Ectodermal cell (in vitro differentiated cells): ENCODE measurements around the gene CYB5R2.

Experiments
- H3K27ac ChIP-seq: 2 replicates; pipeline ENCODE4 v1.7.0; 2013; ENCODE audit warnings: mild to moderate bottlenecking, low read depth, low read length; ENCODE audit not compliant: insufficient read depth, poor library complexity, severe bottlenecking
- H3K27me3 ChIP-seq: 2 replicates; pipeline ENCODE4 v1.7.0; 2013; ENCODE audit warnings: mild to moderate bottlenecking, low read length; ENCODE audit not compliant: insufficient read depth, control insufficient read depth, poor library complexity, severe bottlenecking
- H3K36me3 ChIP-seq: one replicate; pipeline ENCODE4 v1.7.0; 2013; ENCODE audit warnings: low read length; ENCODE audit not compliant: control insufficient read depth, insufficient read depth
- H3K4me1 ChIP-seq: one replicate; pipeline ENCODE4 v1.7.0; 2013; ENCODE audit warnings: low read length; ENCODE audit not compliant: control insufficient read depth, insufficient read depth
- H3K4me3 ChIP-seq: 2 replicates; pipeline ENCODE4 v1.7.0; 2013; ENCODE audit warnings: low read depth, low read length, control low read depth; ENCODE audit not compliant: insufficient read depth
- H3K9me3 ChIP-seq: 2 replicates; pipeline ENCODE4 v1.7.0; 2013; ENCODE audit warnings: mild to moderate bottlenecking, low read length, moderate library complexity; ENCODE audit not compliant: control insufficient read depth
- WGBS, 2 experiments: methylation state at CpG; one replicate each; pipeline ENCODE4 v1.1.7; 2013; ENCODE audit warnings: missing lambda C conversion rate in 2 of 2; 5-methylcytosine and 5-hydroxymethylcytosine counted together

Gene CYB5R2

DNA sequence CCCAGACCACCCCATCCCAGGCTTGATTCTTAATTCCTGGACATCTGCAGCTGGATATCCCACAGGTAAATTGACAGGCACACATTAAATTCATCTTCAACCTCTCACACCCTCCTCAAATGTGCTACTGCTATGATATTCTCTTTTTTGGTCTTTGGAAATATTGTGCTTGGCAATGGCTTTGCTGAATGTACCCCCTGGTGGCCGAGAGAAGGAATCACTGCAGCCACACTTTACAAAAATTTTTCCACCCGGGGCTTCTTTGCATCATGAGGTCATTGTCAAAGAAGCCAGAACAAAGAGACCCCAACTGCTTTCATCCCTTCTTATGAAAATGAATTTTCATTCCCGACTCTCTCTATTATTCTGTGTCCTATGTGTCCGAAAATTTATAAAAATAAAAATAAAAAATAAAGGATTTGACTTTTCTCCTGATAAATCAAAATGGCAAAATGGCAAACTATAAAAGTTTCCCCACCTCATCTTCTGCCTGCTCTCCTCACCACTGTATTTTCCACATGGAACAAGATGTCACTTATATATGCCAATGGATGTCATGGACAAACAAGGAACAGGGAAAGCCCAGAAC lies 15.0 kb upstream of the CYB5R2 start:
- Histone ChIP-seq H3K4me3 (no peak overlapping the region), H3K27ac (no peak overlapping the region), H3K4me1 (peaks cover 3% of the 10 kb centered on the region), H3K36me3 (no peaks in the 10 kb centered on the region), H3K27me3 (no peaks in the 10 kb centered on the region), H3K9me3 (no peaks in the 10 kb centered on the region)
- 21 to 29% methylated on average over 2 of the region's 4 CpGs for WGBS, 2 experiments

DNA sequence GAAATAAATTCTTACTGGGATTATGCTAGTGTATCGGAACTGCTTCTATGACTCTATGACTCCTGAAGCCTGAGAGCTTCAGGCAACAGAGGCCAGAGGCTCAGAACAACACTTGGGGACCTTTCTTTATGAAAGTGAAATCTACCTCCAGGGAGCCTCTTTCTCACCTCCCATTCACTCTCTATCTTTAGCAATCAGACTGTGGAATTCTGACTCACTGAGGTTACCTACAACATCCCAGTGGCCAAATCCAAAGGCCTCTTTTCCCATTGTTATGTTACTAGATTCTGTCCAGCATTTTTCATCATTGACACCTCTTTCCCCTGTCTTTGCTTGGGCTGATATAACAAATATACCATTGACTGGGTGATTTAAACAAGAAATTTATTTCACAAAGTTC lies 14.1 kb upstream of the CYB5R2 start:
- H3K27ac ChIP-seq: no peak overlapping the region
- peaks cover 3% of the 10 kb centered on the region for H3K4me1 ChIP-seq
- H3K4me3 ChIP-seq: no peak overlapping the region
- 90 to 95% methylated on average over 1 of the region's 1 CpG for WGBS, 2 experiments
- no peaks in the 10 kb centered on the region for H3K36me3 ChIP-seq
- H3K9me3 ChIP-seq: no peaks in the 10 kb centered on the region
- no peaks in the 10 kb centered on the region for H3K27me3 ChIP-seq

DNA sequence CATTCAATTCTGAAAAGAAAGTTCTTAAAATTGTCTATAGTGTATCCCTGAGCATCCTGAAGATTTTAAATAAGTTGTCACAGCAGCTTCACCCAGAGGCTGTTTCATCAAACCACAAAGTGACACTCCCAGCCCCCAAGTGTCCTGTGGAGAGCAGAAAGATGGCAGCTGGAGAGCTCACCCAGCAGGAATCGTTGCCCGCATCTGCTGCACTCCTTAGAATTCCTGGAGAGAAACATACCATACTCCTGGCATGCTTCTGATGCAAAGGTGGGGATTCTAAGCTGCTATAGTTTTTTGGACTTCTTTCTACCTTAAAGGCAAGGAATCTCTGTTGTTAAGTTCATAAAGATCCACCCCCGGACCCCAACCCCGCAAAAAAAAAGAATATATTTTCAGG lies 13.5 kb upstream of the CYB5R2 start:
- no peaks in the 10 kb centered on the region for H3K27me3 ChIP-seq

GRCh38 chr11:7683571-7683970 lies 10.3 kb upstream of the CYB5R2 start:
- H3K4me3 ChIP-seq: no peak overlapping the region
- no peaks in the 10 kb centered on the region for H3K36me3 ChIP-seq
- H3K27ac ChIP-seq: no peak overlapping the region
- no peaks in the 10 kb centered on the region for H3K27me3 ChIP-seq
- H3K4me1 ChIP-seq: no peaks in the 10 kb centered on the region
- no peaks in the 10 kb centered on the region for H3K9me3 ChIP-seq
- WGBS, 2 experiments: 92 to 94% methylated on average over 2 of the region's 2 CpGs

More for the DNA sequence above, 13.5 kb upstream of the CYB5R2 start:
- peaks cover 3% of the 10 kb centered on the region for H3K4me1 ChIP-seq
- no peak overlapping the region for H3K4me3 ChIP-seq
- no peaks in the 10 kb centered on the region for H3K36me3 ChIP-seq
- WGBS, 2 experiments: 75 to 85% methylated on average over 4 of the region's 4 CpGs
- no peak overlapping the region for H3K27ac ChIP-seq
- H3K9me3 ChIP-seq: no peaks in the 10 kb centered on the region

DNA sequence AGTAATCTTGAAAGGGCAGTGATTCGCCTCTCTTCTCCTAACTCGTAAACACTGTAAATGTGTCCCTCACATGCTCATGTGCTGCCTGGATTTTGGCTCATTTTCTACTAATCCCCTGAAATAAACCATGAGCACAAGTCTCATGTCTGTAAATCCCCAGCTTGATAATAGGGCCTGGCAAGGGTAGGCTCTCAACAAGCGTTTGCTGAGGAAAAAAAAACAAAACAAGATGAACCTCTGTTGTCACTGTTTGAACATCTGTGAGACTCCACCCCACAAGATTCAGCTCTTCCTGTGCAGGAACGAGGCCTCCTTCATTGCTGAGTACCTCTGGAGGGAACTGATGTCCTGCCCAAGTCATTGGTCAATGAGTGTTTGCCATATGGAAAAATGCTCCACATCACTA lies 4.5 kb upstream of the CYB5R2 start:
- 70 to 74% methylated on average over 4 of the region's 4 CpGs for WGBS, 2 experiments
- no peaks in the 10 kb centered on the region for H3K9me3 ChIP-seq
- H3K27me3 ChIP-seq: peaks cover 19% of the 10 kb centered on the region
- H3K36me3 ChIP-seq: no peaks in the 10 kb centered on the region
- H3K4me1 ChIP-seq: no peaks in the 10 kb centered on the region
- no peak overlapping the region for H3K27ac ChIP-seq
- no peak overlapping the region for H3K4me3 ChIP-seq

- Histone ChIP-seq H3K4me3 (no peak overlapping the region), H3K27ac (no peak overlapping the region), H3K9me3 (no peaks in the 10 kb centered on the region), H3K27me3 (peaks cover 19% of the 10 kb centered on the region), H3K4me1 (no peaks in the 10 kb centered on the region), H3K36me3 (no peaks in the 10 kb centered on the region)
- WGBS, 2 experiments: 87 to 88% methylated on average over 5 of the region's 5 CpGs
Measured at GRCh38 chr11:7677071-7677470, 3.8 kb upstream of the CYB5R2 start.

DNA sequence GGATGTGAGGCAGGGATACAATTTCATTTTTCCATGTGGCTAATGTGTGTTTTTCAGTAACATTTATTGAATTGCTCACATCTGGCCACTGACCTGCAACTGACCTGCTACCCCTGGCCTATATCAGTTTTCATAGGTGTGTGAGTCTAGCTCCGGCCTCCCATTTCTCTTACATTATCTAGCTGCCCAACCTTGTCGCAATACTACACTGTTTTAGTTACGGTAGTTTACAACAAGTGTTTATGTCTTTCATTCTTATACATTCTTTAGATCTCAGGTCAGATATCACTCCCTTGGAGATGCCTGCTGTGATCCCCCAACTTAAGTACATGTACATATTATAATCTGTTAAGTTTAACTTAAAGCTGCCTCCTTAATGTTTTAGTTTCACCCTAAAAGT lies 2.3 kb upstream of the CYB5R2 start:
- H3K27me3 ChIP-seq: peaks cover 19% of the 10 kb centered on the region
- H3K4me3 ChIP-seq: no peak overlapping the region
- H3K27ac ChIP-seq: no peak overlapping the region
- H3K36me3 ChIP-seq: no peaks in the 10 kb centered on the region
- no peaks in the 10 kb centered on the region for H3K4me1 ChIP-seq
- H3K9me3 ChIP-seq: no peaks in the 10 kb centered on the region
- 96% methylated on average over 3 of the region's 3 CpGs for WGBS, 2 experiments

GRCh38 chr11:7673724-7674434 lies 579 bp upstream of the CYB5R2 start:
- peaks cover 2% of the 10 kb centered on the region for H3K4me1 ChIP-seq
- no peaks in the 10 kb centered on the region for H3K9me3 ChIP-seq
- no peak overlapping the region for H3K27ac ChIP-seq
- no peaks in the 10 kb centered on the region for H3K36me3 ChIP-seq
- H3K27me3 ChIP-seq: peaks cover 19% of the 10 kb centered on the region
- peak overlapping the region; percentile 63 for H3K4me3 ChIP-seq
- 11 to 16% methylated on average over 72 of the region's 72 CpGs for WGBS, 2 experiments

DNA sequence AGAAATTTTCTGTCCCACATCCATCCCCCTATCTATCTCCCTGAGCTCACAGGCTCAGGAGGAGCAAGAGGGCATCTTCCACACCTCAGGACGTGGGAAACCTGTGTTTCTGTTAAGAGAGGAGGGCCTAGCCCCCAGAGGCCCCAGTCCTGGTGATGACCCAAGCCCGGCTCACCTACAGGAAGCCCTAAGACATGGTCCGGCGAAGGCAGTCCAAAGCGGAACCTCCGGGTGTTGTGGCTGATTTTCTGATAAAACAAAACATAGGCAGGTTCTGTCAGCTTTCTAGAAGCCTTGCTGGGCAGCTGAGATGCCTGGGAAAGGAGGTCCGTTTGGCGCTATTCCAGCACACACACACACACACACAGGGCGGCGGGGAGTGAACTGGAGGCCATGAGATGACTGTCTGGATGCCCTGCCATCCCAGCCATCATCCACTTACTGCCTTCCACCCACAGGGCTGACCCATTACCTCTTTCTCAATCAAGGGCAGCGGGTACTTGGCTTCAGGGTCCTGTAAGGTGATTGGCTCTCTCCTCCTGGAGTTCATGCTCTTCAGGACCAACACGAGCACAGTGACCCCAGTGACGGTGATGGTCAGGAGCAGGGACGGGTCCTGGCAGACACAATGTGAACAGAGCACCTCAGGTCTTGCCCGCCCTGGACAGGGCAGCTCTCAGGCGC lies 882 bp downstream of the CYB5R2 start:
- Histone ChIP-seq H3K4me3 (no peak overlapping the region), H3K27me3 (peaks cover 19% of the 10 kb centered on the region)
- 91 to 93% methylated on average over 16 of the region's 16 CpGs for WGBS, 2 experiments

DNA sequence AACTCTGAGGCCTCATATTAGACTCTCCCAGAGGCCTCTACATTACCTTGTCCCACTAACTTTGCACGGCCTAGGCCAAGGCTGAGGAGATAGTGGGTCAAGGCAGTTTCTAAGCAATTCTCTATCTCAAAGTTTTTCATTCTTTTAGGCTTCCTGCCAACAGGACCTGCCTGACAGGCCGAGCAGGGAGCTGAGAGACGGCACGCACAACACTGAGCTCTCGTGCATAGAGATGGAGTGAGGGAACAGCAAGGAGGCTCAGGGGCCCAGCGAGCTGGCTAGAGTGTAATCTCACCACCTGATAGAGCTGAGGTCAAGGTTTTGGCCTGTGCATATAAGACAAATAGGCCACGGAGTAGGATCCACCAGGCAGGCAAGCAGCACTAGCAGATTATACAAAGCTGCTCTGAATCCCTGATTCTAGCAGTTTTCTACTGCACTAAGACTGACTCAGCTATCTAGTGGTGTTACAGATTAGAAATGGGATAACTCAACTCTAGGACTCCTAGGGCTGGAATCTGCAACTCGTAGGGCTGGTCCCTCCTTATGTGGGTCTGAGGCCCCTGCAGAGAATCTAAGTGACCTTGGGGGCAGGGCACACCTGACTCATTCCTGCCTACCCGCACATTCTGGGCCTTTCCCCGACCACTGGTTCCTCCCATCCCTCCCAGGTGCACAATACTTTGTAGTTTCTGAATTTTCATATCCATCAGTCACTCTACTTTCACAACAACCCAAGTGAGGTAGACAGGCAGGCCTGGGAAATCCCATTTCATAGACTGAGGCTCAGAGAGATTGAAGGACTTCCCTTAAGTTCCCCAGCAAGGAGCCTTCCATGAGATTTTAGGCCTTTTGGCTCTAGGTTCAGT lies 1.7 kb downstream of the CYB5R2 start:
- no peak overlapping the region for H3K27ac ChIP-seq
- H3K4me1 ChIP-seq: peaks cover 7% of the 10 kb centered on the region
- H3K36me3 ChIP-seq: no peaks in the 10 kb centered on the region
- H3K27me3 ChIP-seq: peaks cover 19% of the 10 kb centered on the region
- H3K9me3 ChIP-seq: no peaks in the 10 kb centered on the region
- WGBS, 2 experiments: 90% methylated on average over 10 of the region's 10 CpGs
- H3K4me3 ChIP-seq: no peak overlapping the region

More for the DNA sequence above, 882 bp downstream of the CYB5R2 start:
- H3K9me3 ChIP-seq: no peaks in the 10 kb centered on the region
- H3K27ac ChIP-seq: no peak overlapping the region
- no peaks in the 10 kb centered on the region for H3K36me3 ChIP-seq
- peaks cover 7% of the 10 kb centered on the region for H3K4me1 ChIP-seq
